ENCODE data around the gene TACC2. TPM values are rescaled to one million over a fixed set of nuclear protein-coding genes. Genes with fewer than 3 reads are reported as not detected.

The TACC2 gene
- total RNA-seq, 2 experiments from 2014 or later: not detected

GRCh38 chr10:122144199-122144598 is 155.2 kb downstream of the TACC2 start:
- H3K4me1 Mint-ChIP-seq (ENCODE audit: low read depth): no peaks in the 10 kb centered on the region
- no peak for TF ChIP-seq CTCF (IDR thresholded peaks at IDR 0.05)
- no peak overlapping the region for H3K27ac ChIP-seq (ENCODE audit: low read depth in 1 of 2, low read length in 2 of 2)
- H3K4me3 ChIP-seq (ENCODE audit: low read length): no peak overlapping the region
- H3K27me3 Mint-ChIP-seq: peaks cover 8% of the 10 kb centered on the region
- H3K9me3 Mint-ChIP-seq: peaks cover 9% of the 10 kb centered on the region
- CTCF ChIA-PET: no interaction called here
- H3K36me3 ChIP-seq (ENCODE audit: insufficient read depth, low read length): no peaks in the 10 kb centered on the region
- POLR2A ChIA-PET: no interaction called here
- no peak overlapping the region for H3K27ac Mint-ChIP-seq
- no peaks in the 10 kb centered on the region for H3K27me3 ChIP-seq (ENCODE audit: control insufficient read depth in 1 of 2, insufficient read depth in 2 of 2, low read length in 2 of 2)
- H3K36me3 Mint-ChIP-seq (ENCODE audit: low read depth): no peaks in the 10 kb centered on the region
- DNase-seq: no peak
- H3K4me3 Mint-ChIP-seq: no peak overlapping the region
- H3K9me3 ChIP-seq (ENCODE audit: control insufficient read depth in 1 of 2, insufficient read depth in 1 of 2, low read length in 2 of 2): peaks cover 0 to 6% of the 10 kb centered on the region in 2 experiments
- no peaks in the 10 kb centered on the region for H3K4me1 ChIP-seq (ENCODE audit: insufficient read depth, low read length)
- no peak for ATAC-seq (ENCODE audit: poor library complexity)
- intact Hi-C loops (cut with DNase I, micrococcal nuclease): loop anchor here in 1 of 2 experiments (10.0 kb wide), 1 partner anchor 561 kb away; no protein-coding TSS in a partner anchor

- H3K4me3 ChIP-seq (ENCODE audit: low read length): no peak overlapping the region
- H3K36me3 Mint-ChIP-seq (ENCODE audit: low read depth): no peaks in the 10 kb centered on the region
- H3K4me1 Mint-ChIP-seq (ENCODE audit: low read depth): no peaks in the 10 kb centered on the region
These were observed 156.2 kb downstream of the TACC2 start for GRCh38 chr10:122145113-122145512.

GRCh38 chr10:122147663-122148062 is 158.7 kb downstream of the TACC2 start:
- intact Hi-C loops (cut with DNase I, micrococcal nuclease): loop anchor here in 1 of 2 experiments (10.0 kb wide), 1 partner anchor 557 kb away; no protein-coding TSS in a partner anchor
- Mint-ChIP-seq H3K36me3 (ENCODE audit: low read depth) (no peaks in the 10 kb centered on the region), H3K4me3 (no peak overlapping the region), H3K9me3 (peaks cover 9% of the 10 kb centered on the region), H3K4me1 (ENCODE audit: low read depth) (no peaks in the 10 kb centered on the region), H3K27ac (no peak overlapping the region), H3K27me3 (peaks cover 6% of the 10 kb centered on the region)
- Histone ChIP-seq H3K4me3 (ENCODE audit: low read length) (no peak overlapping the region), H3K4me1 (ENCODE audit: insufficient read depth, low read length) (no peaks in the 10 kb centered on the region), H3K36me3 (ENCODE audit: insufficient read depth, low read length) (no peaks in the 10 kb centered on the region), H3K9me3 (ENCODE audit: control insufficient read depth in 1 of 2, insufficient read depth in 1 of 2, low read length in 2 of 2) (no peaks in the 10 kb centered on the region), H3K27me3 (ENCODE audit: control insufficient read depth in 1 of 2, insufficient read depth in 2 of 2, low read length in 2 of 2) (no peaks in the 10 kb centered on the region), H3K27ac (ENCODE audit: low read depth in 1 of 2, low read length in 2 of 2) (no peak overlapping the region)
- CTCF ChIA-PET: no interaction called here
- ATAC-seq (ENCODE audit: poor library complexity) (no peak), DNase-seq (no peak)
- POLR2A ChIA-PET: no interaction called here
- no peak for TF ChIP-seq CTCF (IDR thresholded peaks at IDR 0.05)

More at GRCh38 chr10:122145113-122145512, 156.2 kb downstream of the TACC2 start:
- ATAC-seq (ENCODE audit: poor library complexity) (no peak), DNase-seq (no peak)
- no peak for TF ChIP-seq CTCF (IDR thresholded peaks at IDR 0.05)
- H3K27ac ChIP-seq (ENCODE audit: low read depth in 1 of 2, low read length in 2 of 2): no peak overlapping the region
- ChIA-PET POLR2A (no interaction called here), CTCF (no interaction called here)
- intact Hi-C loops (cut with DNase I, micrococcal nuclease): loop anchor here in 1 of 2 experiments (10.0 kb wide), 1 partner anchor 560 kb away; no protein-coding TSS in a partner anchor
- H3K9me3 ChIP-seq (ENCODE audit: control insufficient read depth in 1 of 2, insufficient read depth in 1 of 2, low read length in 2 of 2): peaks cover 0 to 6% of the 10 kb centered on the region in 2 experiments
- H3K36me3 ChIP-seq (ENCODE audit: insufficient read depth, low read length): no peaks in the 10 kb centered on the region
- no peaks in the 10 kb centered on the region for H3K27me3 ChIP-seq (ENCODE audit: control insufficient read depth in 1 of 2, insufficient read depth in 2 of 2, low read length in 2 of 2)
- peaks cover 9% of the 10 kb centered on the region for H3K9me3 Mint-ChIP-seq
- H3K27me3 Mint-ChIP-seq: peaks cover 8% of the 10 kb centered on the region
- no peak overlapping the region for H3K27ac Mint-ChIP-seq
- H3K4me1 ChIP-seq (ENCODE audit: insufficient read depth, low read length): no peaks in the 10 kb centered on the region
- H3K4me3 Mint-ChIP-seq: no peak overlapping the region
